ENCODE data around the gene MSMB.

DNA sequence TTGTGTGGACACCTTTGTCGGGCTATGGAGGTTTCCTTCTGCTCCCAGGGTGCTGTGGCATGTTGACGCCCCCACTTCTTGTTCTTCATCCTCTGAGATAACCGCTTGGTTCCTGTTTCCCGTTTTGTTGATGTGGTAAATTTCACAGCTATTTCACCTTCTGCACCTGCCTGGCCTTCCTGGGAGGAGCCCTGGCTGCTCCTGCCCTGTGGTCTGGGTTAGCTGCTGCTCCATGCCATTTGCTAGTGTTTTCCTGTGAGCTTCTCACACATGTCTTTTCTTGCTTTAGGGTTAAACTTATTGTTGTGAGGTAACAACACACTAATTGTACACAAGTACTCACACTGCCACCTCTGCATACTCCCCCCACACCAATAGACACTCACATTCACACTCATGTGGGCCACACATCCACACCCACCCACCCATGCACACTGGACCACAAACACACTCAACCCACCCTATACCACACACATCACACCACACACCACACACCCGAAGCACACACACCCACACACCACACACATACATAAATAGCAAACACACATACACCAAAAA is 46.5 kb upstream of the MSMB start:
- TF ChIP-seq, protein P1, sequence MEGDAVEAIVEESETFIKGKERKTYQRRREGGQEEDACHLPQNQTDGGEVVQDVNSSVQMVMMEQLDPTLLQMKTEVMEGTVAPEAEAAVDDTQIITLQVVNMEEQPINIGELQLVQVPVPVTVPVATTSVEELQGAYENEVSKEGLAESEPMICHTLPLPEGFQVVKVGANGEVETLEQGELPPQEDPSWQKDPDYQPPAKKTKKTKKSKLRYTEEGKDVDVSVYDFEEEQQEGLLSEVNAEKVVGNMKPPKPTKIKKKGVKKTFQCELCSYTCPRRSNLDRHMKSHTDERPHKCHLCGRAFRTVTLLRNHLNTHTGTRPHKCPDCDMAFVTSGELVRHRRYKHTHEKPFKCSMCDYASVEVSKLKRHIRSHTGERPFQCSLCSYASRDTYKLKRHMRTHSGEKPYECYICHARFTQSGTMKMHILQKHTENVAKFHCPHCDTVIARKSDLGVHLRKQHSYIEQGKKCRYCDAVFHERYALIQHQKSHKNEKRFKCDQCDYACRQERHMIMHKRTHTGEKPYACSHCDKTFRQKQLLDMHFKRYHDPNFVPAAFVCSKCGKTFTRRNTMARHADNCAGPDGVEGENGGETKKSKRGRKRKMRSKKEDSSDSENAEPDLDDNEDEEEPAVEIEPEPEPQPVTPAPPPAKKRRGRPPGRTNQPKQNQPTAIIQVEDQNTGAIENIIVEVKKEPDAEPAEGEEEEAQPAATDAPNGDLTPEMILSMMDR (IDR thresholded peaks at IDR 0.05), result no peak
- no peak for TF ChIP-seq POLR2A (IDR thresholded peaks at IDR 0.05)

All from breast epithelium (tissue), 3 donors.